Left cardiac atrium (tissue), 4 donors: ENCODE results near the gene KNDC1. TPM values are rescaled to one million over a fixed set of nuclear protein-coding genes. Genes with fewer than 3 reads are reported as not detected.

Experiments
- ATAC-seq, 2 donors: fragments of 200-7000 bp; cut with Tn5 transposase; one replicate each; pipeline ENCODE4 v1.9.1; 2020; ENCODE audit warnings: mild to moderate bottlenecking in 2 of 2, moderate library complexity in 2 of 2
- DNase-seq: peaks from one replicate; pipeline ENCODE4 v3.0.0-alpha.2; 2020
- intact Hi-C, 2 donors: fragments of 100-400 bp; cut with DNase I; formaldehyde crosslinking; loops; one replicate each; pipeline versions ENCODE4 v1.14.1 to v1.15.1; 2022 to 2023
- microRNA-seq, 2 donors: library from miRNA; unstranded; fragments of <30 nt; microRNA quantifications; one replicate each; pipeline ENCODE4 v1.2.0, GENCODE V29; 2020
- total RNA-seq, 2 donors: library from RNA; stranded (reverse); fragmentation: NEBNext Ultra II Directional; extraction: Animal tissue kit (Norgen Biotek cat#: 25700); gene quantifications; one replicate each; pipeline ENCODE4 v1.2.1, GENCODE V29; 2021
- donor health status: DM: no; HTN: yes; CAD: no.
- donor health status: DM: no; HTN: yes; CAD: no; lungs with severe emphysema.
- donor health status: DM: yes; HTN: yes; CAD: no.
- donor health status: Dilated cardiomyopathy.

Gene KNDC1
- total RNA-seq, 2 donors from 2014 or later = 0.34 to 0.50 TPM

GRCh38 chr10:133273534-133274143, 113.6 kb downstream of the KNDC1 start:
- DNase-seq (no peak), ATAC-seq (no peak)
- intact Hi-C loops = no loop called here

- ATAC-seq = peak in 1 of 2 donors; percentile 20
- intact Hi-C loops = no loop called here
- DNase-seq = no peak
Observed at GRCh38 chr10:133274751-133275683, 115.0 kb downstream of the KNDC1 start.

- ATAC-seq = no peak
- DNase-seq = no peak
- intact Hi-C loops = no loop called here
Observed at GRCh38 chr10:133275684-133276092, 115.7 kb downstream of the KNDC1 start.

Small RNAs within 50 kb of the gene (microRNA-seq; reads per million reads assigned to microRNA genes)
- 5.2 to 6.0 reads per million in 2 donors for gene MIR202

Other genes starting within 250 kb of the KNDC1 start
- gene CFAP46, start 217.6 kb upstream of the KNDC1 start, total RNA-seq = 1 to 10 TPM; 1.2 to 1.7 TPM
- gene ADGRA1, start 72.3 kb upstream of the KNDC1 start, total RNA-seq = under 1 TPM in 1 of 2 donors, not detected in 1; 0.10 TPM
- not detected for gene UTF1, start 70.0 kb downstream of the KNDC1 start, total RNA-seq
- 1 to 10 TPM; 1.3 TPM for gene VENTX, start 77.6 kb downstream of the KNDC1 start, total RNA-seq
- 1 to 10 TPM; 2.3 to 3.8 TPM for gene ADAM8, start 116.6 kb downstream of the KNDC1 start, total RNA-seq
- 10 to 100 TPM; 33.6 to 36.6 TPM for gene TUBGCP2, start 148.7 kb downstream of the KNDC1 start, total RNA-seq
- 10 to 100 TPM; 34.3 to 44.6 TPM for gene ZNF511, start 148.7 kb downstream of the KNDC1 start, total RNA-seq
- gene CALY, start 176.7 kb downstream of the KNDC1 start, total RNA-seq = not detected
- not detected for gene PRAP1, start 187.2 kb downstream of the KNDC1 start, total RNA-seq
- 10 to 100 TPM; 16.2 to 19.8 TPM for gene FUOM, start 197.8 kb downstream of the KNDC1 start, total RNA-seq
- gene ECHS1, start 213.1 kb downstream of the KNDC1 start, total RNA-seq = 100 to 1,000 TPM; 106 to 135 TPM
- gene PAOX, start 219.0 kb downstream of the KNDC1 start, total RNA-seq = 1 to 10 TPM; 2.9 TPM
- 10 to 100 TPM; 18.8 to 23.2 TPM for gene MTG1, start 233.9 kb downstream of the KNDC1 start, total RNA-seq